Left lung (tissue), 10 donors: Measurements from ENCODE around the gene MAB21L1. TPM values are rescaled to one million over a fixed set of nuclear protein-coding genes. Genes with fewer than 3 reads are reported as not detected.

Source experiments
- ATAC-seq: fragments of 200-7000 bp; cut with Tn5 transposase; one replicate; pipeline ENCODE4 v1.9.1; 2020; ENCODE audit warnings: moderate library complexity
- DNase-seq, 4 donors: peaks; one replicate each; pipeline ENCODE4 v3.0.0-alpha.2; 2013 to 2020
- H3K27ac ChIP-seq, 2 donors: fragments of 200-600 bp; sonication (generic) in 1 of 2; one replicate each; pipeline versions ENCODE4 v1.5.0 to v1.8.0; 2020 to 2021
- H3K27me3 ChIP-seq, 2 donors: fragments of 200-600 bp; sonication (generic) in 1 of 2; one replicate each; pipeline versions ENCODE4 v1.5.0 to v1.8.0; 2020 to 2021
- H3K36me3 ChIP-seq, 2 donors: fragments of 200-600 bp; sonication (generic) in 1 of 2; one replicate each; pipeline versions ENCODE4 v1.5.0 to v1.8.0; 2020 to 2021
- H3K4me1 ChIP-seq, 2 donors: fragments of 200-600 bp; one replicate each; pipeline ENCODE4 v1.8.0; 2021
- H3K4me3 ChIP-seq, 2 donors: fragments of 200-600 bp; sonication (generic) in 1 of 2; one replicate each; pipeline versions ENCODE4 v1.5.0 to v1.8.0; 2020 to 2021; ENCODE audit warnings: mild to moderate bottlenecking in 1 of 2
- H3K9me3 ChIP-seq, 2 donors: fragments of 200-600 bp; sonication (generic) in 1 of 2; one replicate each; pipeline versions ENCODE4 v1.5.0 to v1.8.0; 2020 to 2021
- CTCF ChIP-seq, 2 donors: fragments of 200-600 bp; sonication (generic) in 1 of 2; IDR thresholded peaks; one replicate each; pipeline versions ENCODE4 v1.5.0 to v1.8.0; 2021; ENCODE audit warnings: antibody characterized with exemption in 2 of 2
- intact Hi-C, 2 donors: fragments of 100-400 bp; cut with DNase I; formaldehyde crosslinking; loops; one replicate each; pipeline versions ENCODE4 v1.11.2 to v1.14.2; 2022
- polyA plus RNA-seq, 6 donors: library from polyadenylated mRNA; unstranded; fragments of 120-200 nt; gene quantifications; one replicate each; pipeline ENCODE4 v1.2.1, GENCODE V29; 2013; ENCODE audit not compliant: insufficient read length in 6 of 6
- total RNA-seq, 2 donors: library from RNA; stranded (reverse); fragmentation: NEBNext Ultra II Directional; extraction: Animal tissue kit (Norgen Biotek cat#: 25700); gene quantifications; one replicate each; pipeline ENCODE4 v1.2.1, GENCODE V29; 2021
- donor health status: DM: no; HTN: yes; CAD: no.
- donor health status: DM: no; HTN: no; CAD: no.

MAB21L1 gene
- total and polyA plus RNA-seq, 8 donors = 0.04 to 0.12 (median 0.07) TPM; not detected in 2

GRCh38 chr13:35489050-35489449 lies 12.6 kb upstream of the MAB21L1 start:
- H3K9me3 ChIP-seq = no peaks in the 10 kb centered on the region
- ATAC-seq (no peak), DNase-seq (no peak)
- H3K4me3 ChIP-seq = no peak overlapping the region
- H3K27ac ChIP-seq = no peak overlapping the region
- TF ChIP-seq CTCF (IDR thresholded peaks at IDR 0.05) = no peak
- peaks cover 0 to 3% of the 10 kb centered on the region in 2 donors for H3K27me3 ChIP-seq
- no peaks in the 10 kb centered on the region for H3K4me1 ChIP-seq
- intact Hi-C loops = no loop called here
- H3K36me3 ChIP-seq = no peaks in the 10 kb centered on the region

GRCh38 chr13:35485424-35485823 lies 8.9 kb upstream of the MAB21L1 start:
- DNase-seq (no peak), ATAC-seq (no peak)
- Histone ChIP-seq H3K27me3 (peaks cover 3 to 6% of the 10 kb centered on the region in 2 donors), H3K27ac (no peak overlapping the region), H3K9me3 (no peaks in the 10 kb centered on the region), H3K36me3 (no peaks in the 10 kb centered on the region), H3K4me1 (no peaks in the 10 kb centered on the region), H3K4me3 (no peak overlapping the region)
- intact Hi-C loops = no loop called here
- no peak for TF ChIP-seq CTCF (IDR thresholded peaks at IDR 0.05)

GRCh38 chr13:35484384-35484783 lies 7.9 kb upstream of the MAB21L1 start:
- Histone ChIP-seq H3K36me3 (no peaks in the 10 kb centered on the region), H3K9me3 (no peaks in the 10 kb centered on the region), H3K4me1 (no peaks in the 10 kb centered on the region), H3K27ac (no peak overlapping the region), H3K27me3 (peaks cover 6 to 14% of the 10 kb centered on the region in 2 donors), H3K4me3 (no peak overlapping the region)
- ATAC-seq = no peak
- intact Hi-C loops = no loop called here
- no peak for TF ChIP-seq CTCF (IDR thresholded peaks at IDR 0.05)
- DNase-seq = no peak

- no peak for DNase-seq
- peaks cover 11 to 20% of the 10 kb centered on the region in 2 donors for H3K27me3 ChIP-seq
- no peaks in the 10 kb centered on the region for H3K36me3 ChIP-seq
- H3K4me1 ChIP-seq = no peaks in the 10 kb centered on the region
- ATAC-seq = no peak
- no peak overlapping the region for H3K4me3 ChIP-seq
- H3K9me3 ChIP-seq = no peaks in the 10 kb centered on the region
- no peak overlapping the region for H3K27ac ChIP-seq
- intact Hi-C loops = no loop called here
- no peak for TF ChIP-seq CTCF (IDR thresholded peaks at IDR 0.05)
These were observed 7.3 kb upstream of the MAB21L1 start for GRCh38 chr13:35483761-35484160.

GRCh38 chr13:35482527-35482926 lies 6.0 kb upstream of the MAB21L1 start:
- intact Hi-C loops = no loop called here
- peaks cover 20 to 33% of the 10 kb centered on the region in 2 donors for H3K27me3 ChIP-seq
- H3K9me3 ChIP-seq = no peaks in the 10 kb centered on the region
- DNase-seq = no peak
- no peak for TF ChIP-seq CTCF (IDR thresholded peaks at IDR 0.05)
- no peak overlapping the region for H3K27ac ChIP-seq
- no peak for ATAC-seq
- H3K36me3 ChIP-seq = no peaks in the 10 kb centered on the region
- no peak overlapping the region for H3K4me3 ChIP-seq
- H3K4me1 ChIP-seq = no peaks in the 10 kb centered on the region
